HG03460 (cell line): Measurements from ENCODE around the gene MTTP.

Experiments used
- ATAC-seq: cut with Tn5 transposase; IDR thresholded peaks from one replicate; pipeline ENCODE4 v1.9.1; 2021; ENCODE audit not compliant: unreplicated experiment

MTTP gene

GRCh38 chr4:99591757-99592156 is 17.1 kb downstream of the MTTP start:
- no peak for ATAC-seq

GRCh38 chr4:99593781-99594641 is 19.4 kb downstream of the MTTP start:
- ATAC-seq = peak; percentile 67

- peak; percentile 55 for ATAC-seq
Observed at GRCh38 chr4:99594818-99595217, 20.2 kb downstream of the MTTP start.

GRCh38 chr4:99606716-99607115 is 32.1 kb downstream of the MTTP start:
- ATAC-seq = no peak

- no peak for ATAC-seq
Observed at GRCh38 chr4:99608417-99608816, 33.8 kb downstream of the MTTP start.

GRCh38 chr4:99610605-99611175 is 36.1 kb downstream of the MTTP start:
- ATAC-seq = no peak

- ATAC-seq = no peak
Observed at GRCh38 chr4:99612281-99612680, 37.7 kb downstream of the MTTP start.

GRCh38 chr4:99612704-99613103 is 38.1 kb downstream of the MTTP start:
- no peak for ATAC-seq

- ATAC-seq = no peak
Observed at GRCh38 chr4:99614491-99614890, 39.9 kb downstream of the MTTP start.

- no peak for ATAC-seq
Observed at GRCh38 chr4:99615170-99615820, 40.7 kb downstream of the MTTP start.

GRCh38 chr4:99617374-99617773 is 42.8 kb downstream of the MTTP start:
- ATAC-seq = no peak

- ATAC-seq = no peak
Observed at GRCh38 chr4:99622341-99622740, 47.7 kb downstream of the MTTP start.

GRCh38 chr4:99624141-99624719 is 49.6 kb downstream of the MTTP start:
- ATAC-seq = no peak

- peak; percentile 46 for ATAC-seq
Observed at GRCh38 chr4:99625369-99625768, 50.7 kb downstream of the MTTP start.

- no peak for ATAC-seq
Observed at GRCh38 chr4:99628040-99628439, 53.4 kb downstream of the MTTP start.

- no peak for ATAC-seq
Observed at GRCh38 chr4:99629962-99630554, 55.4 kb downstream of the MTTP start.

- no peak for ATAC-seq
Observed at GRCh38 chr4:99630857-99631360, 56.3 kb downstream of the MTTP start.

- no peak for ATAC-seq
Observed at GRCh38 chr4:99633772-99634171, 59.1 kb downstream of the MTTP start.

- ATAC-seq = no peak
Observed at GRCh38 chr4:99634742-99635360, 60.2 kb downstream of the MTTP start.

GRCh38 chr4:99635601-99636000 is 61.0 kb downstream of the MTTP start:
- no peak for ATAC-seq

- no peak for ATAC-seq
Observed at GRCh38 chr4:99636422-99636821, 61.8 kb downstream of the MTTP start.
